Measurements from ENCODE around the gene MFSD12.

GRCh38 chr19:3514930-3515329, 42.5 kb downstream of the MFSD12 start:
- no peak for TF ChIP-seq POLR2A (IDR thresholded peaks at IDR 0.05)
- TF ChIP-seq, protein P1, sequence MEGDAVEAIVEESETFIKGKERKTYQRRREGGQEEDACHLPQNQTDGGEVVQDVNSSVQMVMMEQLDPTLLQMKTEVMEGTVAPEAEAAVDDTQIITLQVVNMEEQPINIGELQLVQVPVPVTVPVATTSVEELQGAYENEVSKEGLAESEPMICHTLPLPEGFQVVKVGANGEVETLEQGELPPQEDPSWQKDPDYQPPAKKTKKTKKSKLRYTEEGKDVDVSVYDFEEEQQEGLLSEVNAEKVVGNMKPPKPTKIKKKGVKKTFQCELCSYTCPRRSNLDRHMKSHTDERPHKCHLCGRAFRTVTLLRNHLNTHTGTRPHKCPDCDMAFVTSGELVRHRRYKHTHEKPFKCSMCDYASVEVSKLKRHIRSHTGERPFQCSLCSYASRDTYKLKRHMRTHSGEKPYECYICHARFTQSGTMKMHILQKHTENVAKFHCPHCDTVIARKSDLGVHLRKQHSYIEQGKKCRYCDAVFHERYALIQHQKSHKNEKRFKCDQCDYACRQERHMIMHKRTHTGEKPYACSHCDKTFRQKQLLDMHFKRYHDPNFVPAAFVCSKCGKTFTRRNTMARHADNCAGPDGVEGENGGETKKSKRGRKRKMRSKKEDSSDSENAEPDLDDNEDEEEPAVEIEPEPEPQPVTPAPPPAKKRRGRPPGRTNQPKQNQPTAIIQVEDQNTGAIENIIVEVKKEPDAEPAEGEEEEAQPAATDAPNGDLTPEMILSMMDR (IDR thresholded peaks at IDR 0.05): no peak
